GM12801 (cell line): ENCODE measurements around the gene PLXNA3.

Experiments used
- TF ChIP-seq, protein P1 (sequence below): IDR thresholded peaks from one replicate; pipeline ENCODE4 v1.5.1; 2011; ENCODE audit warnings: control low read depth; ENCODE audit not compliant: insufficient read length; ENCODE audit errors: extremely low read depth

The PLXNA3 gene

GRCh38 chrX:154476821-154477220 is 18.7 kb downstream of the PLXNA3 start:
- TF ChIP-seq, protein P1, sequence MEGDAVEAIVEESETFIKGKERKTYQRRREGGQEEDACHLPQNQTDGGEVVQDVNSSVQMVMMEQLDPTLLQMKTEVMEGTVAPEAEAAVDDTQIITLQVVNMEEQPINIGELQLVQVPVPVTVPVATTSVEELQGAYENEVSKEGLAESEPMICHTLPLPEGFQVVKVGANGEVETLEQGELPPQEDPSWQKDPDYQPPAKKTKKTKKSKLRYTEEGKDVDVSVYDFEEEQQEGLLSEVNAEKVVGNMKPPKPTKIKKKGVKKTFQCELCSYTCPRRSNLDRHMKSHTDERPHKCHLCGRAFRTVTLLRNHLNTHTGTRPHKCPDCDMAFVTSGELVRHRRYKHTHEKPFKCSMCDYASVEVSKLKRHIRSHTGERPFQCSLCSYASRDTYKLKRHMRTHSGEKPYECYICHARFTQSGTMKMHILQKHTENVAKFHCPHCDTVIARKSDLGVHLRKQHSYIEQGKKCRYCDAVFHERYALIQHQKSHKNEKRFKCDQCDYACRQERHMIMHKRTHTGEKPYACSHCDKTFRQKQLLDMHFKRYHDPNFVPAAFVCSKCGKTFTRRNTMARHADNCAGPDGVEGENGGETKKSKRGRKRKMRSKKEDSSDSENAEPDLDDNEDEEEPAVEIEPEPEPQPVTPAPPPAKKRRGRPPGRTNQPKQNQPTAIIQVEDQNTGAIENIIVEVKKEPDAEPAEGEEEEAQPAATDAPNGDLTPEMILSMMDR: no peak

- TF ChIP-seq, protein P1: no peak
These were observed 19.9 kb downstream of the PLXNA3 start for GRCh38 chrX:154477891-154478477.

GRCh38 chrX:154478728-154479622 is 20.9 kb downstream of the PLXNA3 start, which contains the start of gene LAGE3:
LAGE3 (minus strand) TSS chrX:154479281; CDS start chrX:154478915, 366 bp downstream.
- TF ChIP-seq, protein P1: no peak

- TF ChIP-seq, protein P1: no peak
These were observed 23.1 kb downstream of the PLXNA3 start for GRCh38 chrX:154481195-154481594.

DNA sequence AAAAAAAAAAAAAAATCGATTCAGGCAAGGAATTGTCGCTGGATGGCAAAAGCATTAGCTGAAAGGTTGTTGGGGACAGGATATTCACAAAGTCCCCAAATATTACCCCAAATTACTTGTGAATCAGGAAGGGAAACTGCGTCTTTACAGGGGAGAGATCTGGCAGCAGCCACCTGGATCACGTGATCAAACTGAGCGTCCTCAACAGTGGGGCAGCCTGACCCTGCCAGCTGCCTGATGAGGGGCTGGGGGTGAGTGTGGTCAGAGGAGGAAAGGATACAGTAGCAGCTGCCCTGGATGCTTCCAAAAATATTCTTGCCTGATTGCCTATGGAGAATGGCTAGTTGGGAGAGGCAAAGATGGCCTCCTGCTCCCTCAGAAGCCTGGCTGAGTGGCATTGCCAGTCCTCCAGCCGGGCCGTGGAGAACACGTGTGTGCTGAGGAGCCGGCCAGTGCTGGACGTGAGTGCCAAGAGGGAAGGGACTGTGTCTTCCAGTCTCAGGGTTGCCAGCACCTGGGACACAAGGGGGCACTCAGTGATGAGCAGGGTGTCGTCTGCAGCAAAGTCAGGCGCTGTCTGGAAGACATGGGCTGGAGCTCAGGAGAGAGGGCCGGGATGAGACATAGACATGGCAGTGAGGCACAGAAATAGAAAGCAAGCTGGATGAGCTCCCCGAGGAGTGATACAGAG is 24.0 kb downstream of the PLXNA3 start:
- TF ChIP-seq, protein P1: no peak

- TF ChIP-seq, protein P1: no peak
These were observed 24.7 kb downstream of the PLXNA3 start for GRCh38 chrX:154482786-154483185.

DNA sequence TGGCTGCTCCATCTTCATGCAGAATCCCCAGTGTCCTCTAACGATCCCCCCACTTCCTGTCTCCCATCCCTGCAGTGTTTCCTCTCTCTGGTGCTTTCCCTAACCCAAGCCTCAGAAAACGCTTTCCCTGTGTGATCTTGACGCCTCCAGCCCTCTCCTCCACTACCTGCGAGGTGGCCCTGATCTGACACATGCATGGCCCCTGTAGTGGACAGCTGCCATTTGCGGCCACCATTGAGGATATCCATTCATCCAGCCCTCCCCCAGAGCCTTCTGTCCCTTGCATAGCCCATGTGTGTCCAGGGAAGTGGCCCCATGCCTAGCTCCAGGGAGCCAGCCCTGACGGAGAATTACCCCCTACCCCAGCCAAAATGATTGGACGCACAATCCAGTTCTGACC is 25.2 kb downstream of the PLXNA3 start:
- TF ChIP-seq, protein P1: no peak
